ENCODE results near the gene OSTN.

DNA sequence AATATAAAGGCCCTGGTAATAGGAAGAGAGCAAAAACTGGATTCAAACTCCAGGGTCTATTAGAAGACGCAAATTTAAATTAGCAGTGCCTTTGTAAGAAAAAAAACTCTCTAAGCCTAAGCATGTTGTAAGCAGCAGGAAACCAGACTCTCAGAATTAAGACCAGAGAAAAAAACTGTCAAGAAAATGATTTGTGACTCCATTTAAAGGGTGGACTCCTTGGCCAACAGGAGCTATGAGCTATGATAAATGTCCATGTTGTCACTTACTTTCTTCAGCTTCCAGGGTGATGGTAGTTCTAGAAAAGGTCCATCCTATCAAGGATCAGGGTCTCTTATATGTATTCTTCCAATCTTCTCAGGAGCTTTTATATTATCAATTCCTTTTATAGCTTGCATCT lies 95.2 kb downstream of the OSTN start:
- TF ChIP-seq CTCF (IDR thresholded peaks at IDR 0.05) (no peak), EP300 (IDR thresholded peaks at IDR 0.05) (no peak)

Data from tibial nerve (tissue), 4 donors.